Measurements from ENCODE around the gene CD19. TPM values are rescaled to one million over a fixed set of nuclear protein-coding genes. Genes with fewer than 3 reads are reported as not detected.
A peak's percentile ranks its signal among the peaks of the same experiment; 100 is the strongest.

CD19 gene
- total RNA-seq, 5 donors from 2014 or later (not counting 1 experiment from before 2014, with no cell fraction given) = 0.82 to 11.9 (median 3.5) TPM

- H3K27me3 Mint-ChIP-seq = no peaks in the 10 kb centered on the region
- H3K4me3 Mint-ChIP-seq = peak overlapping the region; percentile 72 to 99 (median 99)
- ATAC-seq (replicated peaks in 1 of 4) (no peak), DNase-seq (peak in 1 of 35 experiments; percentile 22)
- peaks cover 18 to 59% of the 10 kb centered on the region in 2 donors for H3K36me3 ChIP-seq (ENCODE audit: control insufficient read depth in 2 of 2, extremely low read depth in 1 of 2, insufficient read depth in 1 of 2, low read length in 1 of 2)
- peak overlapping the region; percentile 74 to 99 for H3K4me3 ChIP-seq (ENCODE audit: control insufficient read depth in 1 of 2, extremely low read depth in 1 of 2, low read length in 1 of 2)
- H3K27ac Mint-ChIP-seq = peak overlapping the region; percentile 92 to 97
- H3K4me1 ChIP-seq (ENCODE audit: control insufficient read depth in 1 of 2, extremely low read depth in 1 of 2, insufficient read depth in 2 of 2, low read length in 2 of 2) = peaks cover 21 to 64% of the 10 kb centered on the region in 2 experiments
- H3K27ac ChIP-seq (ENCODE audit: low read length) = peak overlapping the region; percentile 90
- 47% methylated on average over 12 of the region's 12 CpGs for WGBS (ENCODE audit: insufficient coverage)
- peaks cover 40 to 56% (median 48%) of the 10 kb centered on the region in 3 donors for H3K4me1 Mint-ChIP-seq
- H3K36me3 Mint-ChIP-seq = peaks cover 42% of the 10 kb centered on the region
- no peaks in the 10 kb centered on the region for H3K27me3 ChIP-seq (replicated peaks in 1 of 2; ENCODE audit: control insufficient read depth in 2 of 2, extremely low read depth in 1 of 2, insufficient read depth in 2 of 2, low read length in 1 of 2)
- H3K9me3 Mint-ChIP-seq = peaks cover 0 to 6% (median 5%) of the 10 kb centered on the region in 3 donors
- ChIA-PET POLR2A (interaction anchor here in 1 of 2 donors (0.6 kb wide), 1 partner anchor 17 kb away, joined by 4 read pairs; no protein-coding TSS in a partner anchor), CTCF (interaction anchor here in 1 of 2 donors (0.5 to 1.2 kb wide), 2 partner anchors 18 to 34 kb away, joined by 3 read pairs; partner anchors contain the start of gene NFATC2IP)
- H3K9me3 ChIP-seq = no peaks in the 10 kb centered on the region
These were observed 52.3 kb downstream of the CD19 start for GRCh38 chr16:28984091-28984490.

GRCh38 chr16:28984619-28985135, 52.9 kb downstream of the CD19 start, which contains the start of gene LAT:
TSS of gene LAT (plus strand) at chr16:28985052. CDS start at chr16:28985418, 366 bp downstream.
- ATAC-seq (replicated peaks in 1 of 4) (peak; percentile 81 to 84 (median 84)), DNase-seq (peak; percentile 68 to 90 (median 80))
- H3K27ac ChIP-seq (ENCODE audit: low read length) = peak within 1 kb of the TSS; percentile 90
- H3K36me3 Mint-ChIP-seq = peaks cover 47% of the 10 kb centered on the region
- H3K4me1 ChIP-seq (ENCODE audit: control insufficient read depth in 1 of 2, extremely low read depth in 1 of 2, insufficient read depth in 2 of 2, low read length in 2 of 2) = peaks cover 27 to 70% of the 10 kb centered on the region in 2 experiments
- H3K4me1 Mint-ChIP-seq = peaks cover 46 to 62% (median 54%) of the 10 kb centered on the region in 3 donors
- peaks cover 18 to 60% of the 10 kb centered on the region in 2 donors for H3K36me3 ChIP-seq (ENCODE audit: control insufficient read depth in 2 of 2, extremely low read depth in 1 of 2, insufficient read depth in 1 of 2, low read length in 1 of 2)
- peaks cover 0 to 6% (median 5%) of the 10 kb centered on the region in 3 donors for H3K9me3 Mint-ChIP-seq
- H3K27me3 ChIP-seq (replicated peaks in 1 of 2; ENCODE audit: control insufficient read depth in 2 of 2, extremely low read depth in 1 of 2, insufficient read depth in 2 of 2, low read length in 1 of 2) = no peaks in the 10 kb centered on the region
- H3K27me3 Mint-ChIP-seq = no peaks in the 10 kb centered on the region
- peak within 1 kb of the TSS; percentile 92 to 99 for H3K4me3 ChIP-seq (ENCODE audit: control insufficient read depth in 1 of 2, extremely low read depth in 1 of 2, low read length in 1 of 2)
- H3K9me3 ChIP-seq = no peaks in the 10 kb centered on the region
- H3K4me3 Mint-ChIP-seq = peak within 1 kb of the TSS; percentile 95 to 99 (median 99)
- peak within 1 kb of the TSS; percentile 97 to 98 for H3K27ac Mint-ChIP-seq
- POLR2A ChIA-PET = interaction anchor here (0.6 to 0.9 kb wide), 7 partner anchors 11 to 1674 kb away, joined by 3 to 12 read pairs (median 3); no protein-coding TSS in a partner anchor
- CTCF ChIA-PET = interaction anchor here (0.6 to 1.2 kb wide), 3 partner anchors 8 to 954 kb away, joined by 3 read pairs; partner anchors contain the start of gene NFATC2IP (in 1 of the 2)
- WGBS (ENCODE audit: insufficient coverage) = 0% methylated on average over 15 of the region's 24 CpGs

GRCh38 chr16:28985211-28986041, 53.7 kb downstream of the CD19 start:
- peak in 7 of 35 experiments; percentile 7 to 43 (median 29) for DNase-seq
- Mint-ChIP-seq H3K27ac (peak overlapping the region; percentile 94 to 98), H3K9me3 (peaks cover 0 to 6% (median 5%) of the 10 kb centered on the region in 3 donors), H3K4me3 (peak overlapping the region; percentile 95 to 99 (median 99)), H3K4me1 (peaks cover 53 to 69% (median 61%) of the 10 kb centered on the region in 3 donors), H3K36me3 (peaks cover 55% of the 10 kb centered on the region), H3K27me3 (no peaks in the 10 kb centered on the region)
- 2% methylated on average over 12 of the region's 19 CpGs for WGBS (ENCODE audit: insufficient coverage)
- H3K4me3 ChIP-seq (ENCODE audit: control insufficient read depth in 1 of 2, extremely low read depth in 1 of 2, low read length in 1 of 2) = peak overlapping the region; percentile 92 to 99
- H3K36me3 ChIP-seq (ENCODE audit: control insufficient read depth in 2 of 2, extremely low read depth in 1 of 2, insufficient read depth in 1 of 2, low read length in 1 of 2) = peaks cover 18 to 65% of the 10 kb centered on the region in 2 donors
- H3K9me3 ChIP-seq = no peaks in the 10 kb centered on the region
- peak overlapping the region; percentile 65 for H3K27ac ChIP-seq (ENCODE audit: low read length)
- no peaks in the 10 kb centered on the region for H3K27me3 ChIP-seq (replicated peaks in 1 of 2; ENCODE audit: control insufficient read depth in 2 of 2, extremely low read depth in 1 of 2, insufficient read depth in 2 of 2, low read length in 1 of 2)
- ATAC-seq (replicated peaks in 1 of 4) = peak; percentile 40 to 45 (median 42)
- ChIA-PET CTCF (interaction anchor here in 1 of 2 donors (0.9 to 1.2 kb wide), 2 partner anchors 9 to 35 kb away, joined by 3 read pairs; partner anchors contain the start of gene NFATC2IP), POLR2A (interaction anchor here (0.6 to 0.9 kb wide), 2 partner anchors 12 to 22 kb away, joined by 3 read pairs; no protein-coding TSS in a partner anchor)
- H3K4me1 ChIP-seq (ENCODE audit: control insufficient read depth in 1 of 2, extremely low read depth in 1 of 2, insufficient read depth in 2 of 2, low read length in 2 of 2) = peaks cover 31 to 78% of the 10 kb centered on the region in 2 experiments

- ChIA-PET CTCF (no interaction called here), POLR2A (no interaction called here)
- ATAC-seq (replicated peaks in 1 of 4) = no peak
- H3K4me1 ChIP-seq (ENCODE audit: control insufficient read depth in 1 of 2, extremely low read depth in 1 of 2, insufficient read depth in 2 of 2, low read length in 2 of 2) = peaks cover 31 to 83% of the 10 kb centered on the region in 2 experiments
- 10% methylated on average over 2 of the region's 9 CpGs for WGBS (ENCODE audit: insufficient coverage)
- peaks cover 18 to 67% of the 10 kb centered on the region in 2 donors for H3K36me3 ChIP-seq (ENCODE audit: control insufficient read depth in 2 of 2, extremely low read depth in 1 of 2, insufficient read depth in 1 of 2, low read length in 1 of 2)
- H3K27me3 ChIP-seq (replicated peaks in 1 of 2; ENCODE audit: control insufficient read depth in 2 of 2, extremely low read depth in 1 of 2, insufficient read depth in 2 of 2, low read length in 1 of 2) = no peaks in the 10 kb centered on the region
- Mint-ChIP-seq H3K36me3 (peaks cover 60% of the 10 kb centered on the region), H3K4me3 (peak overlapping the region; percentile 95 to 99 (median 99)), H3K4me1 (peaks cover 57 to 74% (median 67%) of the 10 kb centered on the region in 3 donors), H3K27me3 (no peaks in the 10 kb centered on the region), H3K9me3 (peaks cover 0 to 6% (median 5%) of the 10 kb centered on the region in 3 donors), H3K27ac (peak overlapping the region; percentile 94 to 98)
- no peaks in the 10 kb centered on the region for H3K9me3 ChIP-seq
- DNase-seq = peak in 1 of 35 experiments; percentile 38
- H3K4me3 ChIP-seq (ENCODE audit: control insufficient read depth in 1 of 2, extremely low read depth in 1 of 2, low read length in 1 of 2) = peak overlapping the region; percentile 92 to 99
- peak overlapping the region; percentile 65 for H3K27ac ChIP-seq (ENCODE audit: low read length)
These were observed 54.3 kb downstream of the CD19 start for GRCh38 chr16:28986046-28986445.

- ChIA-PET CTCF (interaction anchor here (0.5 to 1.2 kb wide), 4 partner anchors 9 to 972 kb away, joined by 3 to 5 read pairs (median 4); no protein-coding TSS in a partner anchor), POLR2A (no interaction called here)
- H3K27me3 ChIP-seq (replicated peaks in 1 of 2; ENCODE audit: control insufficient read depth in 2 of 2, extremely low read depth in 1 of 2, insufficient read depth in 2 of 2, low read length in 1 of 2) = no peaks in the 10 kb centered on the region
- peaks cover 31 to 85% of the 10 kb centered on the region in 2 experiments for H3K4me1 ChIP-seq (ENCODE audit: control insufficient read depth in 1 of 2, extremely low read depth in 1 of 2, insufficient read depth in 2 of 2, low read length in 2 of 2)
- peak overlapping the region; percentile 65 for H3K27ac ChIP-seq (ENCODE audit: low read length)
- Mint-ChIP-seq H3K9me3 (peaks cover 0 to 6% (median 5%) of the 10 kb centered on the region in 3 donors), H3K27ac (peak overlapping the region; percentile 94 to 98), H3K36me3 (peaks cover 60% of the 10 kb centered on the region), H3K4me1 (peaks cover 61 to 77% (median 69%) of the 10 kb centered on the region in 3 donors), H3K4me3 (peak overlapping the region; percentile 95 to 99 (median 99)), H3K27me3 (no peaks in the 10 kb centered on the region)
- peak overlapping the region; percentile 92 to 99 for H3K4me3 ChIP-seq (ENCODE audit: control insufficient read depth in 1 of 2, extremely low read depth in 1 of 2, low read length in 1 of 2)
- WGBS (ENCODE audit: insufficient coverage) = 0% methylated on average over 6 of the region's 13 CpGs
- no peak for ATAC-seq (replicated peaks in 1 of 4)
- H3K36me3 ChIP-seq (ENCODE audit: control insufficient read depth in 2 of 2, extremely low read depth in 1 of 2, insufficient read depth in 1 of 2, low read length in 1 of 2) = peaks cover 18 to 63% of the 10 kb centered on the region in 2 donors
- DNase-seq = peak in 2 of 35 experiments; percentile 22 to 35
- no peaks in the 10 kb centered on the region for H3K9me3 ChIP-seq
These were observed 54.7 kb downstream of the CD19 start for GRCh38 chr16:28986492-28986891.
